ENCODE results near the gene TMEM141. TPM values are rescaled to one million over a fixed set of nuclear protein-coding genes. Genes with fewer than 3 reads are reported as not detected.

Gene TMEM141
- 10 to 100 TPM; 46.9 to 70.2 (median 51.1) TPM for total RNA-seq

DNA sequence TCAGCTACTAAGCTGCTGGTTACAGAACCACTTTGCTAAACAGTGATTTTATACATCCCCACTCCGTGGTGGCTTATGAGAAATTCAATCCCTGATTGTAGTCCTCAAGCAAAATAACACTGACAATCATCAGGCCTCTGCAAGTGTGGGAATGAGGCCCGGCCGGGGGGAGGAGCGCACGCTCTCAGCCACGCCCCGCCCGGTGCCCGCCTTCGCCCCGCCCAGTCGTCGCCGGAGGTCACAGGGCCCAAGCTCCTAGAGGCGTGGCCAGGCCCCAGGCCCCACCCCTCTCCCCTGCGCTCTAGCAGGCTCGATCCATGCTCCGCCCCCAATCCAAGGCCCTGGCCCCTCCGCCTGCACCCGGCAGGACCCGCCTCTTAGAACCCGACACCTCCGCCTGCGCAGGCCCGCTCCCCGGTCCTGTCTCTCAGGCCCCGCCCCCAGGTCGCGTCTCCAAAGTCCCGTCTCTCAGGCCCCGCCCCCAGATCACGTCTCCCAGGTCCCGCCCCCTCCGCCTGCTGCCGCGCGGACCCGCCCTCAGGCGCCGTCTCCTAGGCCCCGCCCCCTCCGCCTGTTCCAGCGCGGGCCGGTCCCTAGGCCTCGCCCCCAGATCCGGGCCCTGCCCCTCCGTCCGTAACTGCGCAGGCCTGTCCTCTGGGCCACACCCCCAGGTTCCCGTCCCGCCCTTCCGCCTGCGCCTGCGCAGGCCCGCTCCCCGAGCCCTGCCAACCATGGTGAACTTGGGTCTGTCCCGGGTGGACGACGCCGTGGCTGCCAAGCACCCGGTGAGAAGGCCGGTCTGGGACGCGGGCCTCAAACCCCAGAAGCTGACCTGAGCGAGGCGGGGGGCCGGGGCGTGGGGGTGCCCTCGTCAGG lies at the start of gene TMEM141:
TMEM141 (plus strand) TSS at position 705 of the 876 bp plus-strand sequence; CDS start at position 732, 27 bp downstream.
- TF ChIP-seq, protein P1, sequence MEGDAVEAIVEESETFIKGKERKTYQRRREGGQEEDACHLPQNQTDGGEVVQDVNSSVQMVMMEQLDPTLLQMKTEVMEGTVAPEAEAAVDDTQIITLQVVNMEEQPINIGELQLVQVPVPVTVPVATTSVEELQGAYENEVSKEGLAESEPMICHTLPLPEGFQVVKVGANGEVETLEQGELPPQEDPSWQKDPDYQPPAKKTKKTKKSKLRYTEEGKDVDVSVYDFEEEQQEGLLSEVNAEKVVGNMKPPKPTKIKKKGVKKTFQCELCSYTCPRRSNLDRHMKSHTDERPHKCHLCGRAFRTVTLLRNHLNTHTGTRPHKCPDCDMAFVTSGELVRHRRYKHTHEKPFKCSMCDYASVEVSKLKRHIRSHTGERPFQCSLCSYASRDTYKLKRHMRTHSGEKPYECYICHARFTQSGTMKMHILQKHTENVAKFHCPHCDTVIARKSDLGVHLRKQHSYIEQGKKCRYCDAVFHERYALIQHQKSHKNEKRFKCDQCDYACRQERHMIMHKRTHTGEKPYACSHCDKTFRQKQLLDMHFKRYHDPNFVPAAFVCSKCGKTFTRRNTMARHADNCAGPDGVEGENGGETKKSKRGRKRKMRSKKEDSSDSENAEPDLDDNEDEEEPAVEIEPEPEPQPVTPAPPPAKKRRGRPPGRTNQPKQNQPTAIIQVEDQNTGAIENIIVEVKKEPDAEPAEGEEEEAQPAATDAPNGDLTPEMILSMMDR (IDR thresholded peaks at IDR 0.05 in 4 of 5, conservative IDR thresholded peaks at IDR 0.05 in 1 of 5), result no peak
- peak; percentile 60 to 82 for TF ChIP-seq POLR2A (IDR thresholded peaks at IDR 0.05)
- peak; percentile 100 for DNase-seq
- Histone ChIP-seq H3K36me3 (no peaks in the 10 kb centered on the region), H3K4me3 (peak within 1 kb of the TSS; percentile 66 to 92 (median 81)), H3K4me1 (peaks cover 12 to 18% of the 10 kb centered on the region in 2 donors), H3K27me3 (no peaks in the 10 kb centered on the region), H3K27ac (peak within 1 kb of the TSS; percentile 94 to 99 (median 95)), H3K9me3 (no peaks in the 10 kb centered on the region)
- ATAC-seq, result peak; percentile 87 to 91
- intact Hi-C loops (cut with DNase I; ENCODE audit: low total_unique reads), result loop anchor here (1.0 to 5.0 kb wide), 3 partner anchors 56 to 153 kb away; partner anchors contain the start of genes EDF1, FBXW5 and PHPT1
- in situ Hi-C loops (cut with MboI; ENCODE audit: low sequenced_read_pairs in 4 of 4), result loop anchor here in 1 of 4 donors (25.0 kb wide), 1 partner anchor 146 kb away; the partner anchor contains the start of genes C8G and FBXW5

DNA sequence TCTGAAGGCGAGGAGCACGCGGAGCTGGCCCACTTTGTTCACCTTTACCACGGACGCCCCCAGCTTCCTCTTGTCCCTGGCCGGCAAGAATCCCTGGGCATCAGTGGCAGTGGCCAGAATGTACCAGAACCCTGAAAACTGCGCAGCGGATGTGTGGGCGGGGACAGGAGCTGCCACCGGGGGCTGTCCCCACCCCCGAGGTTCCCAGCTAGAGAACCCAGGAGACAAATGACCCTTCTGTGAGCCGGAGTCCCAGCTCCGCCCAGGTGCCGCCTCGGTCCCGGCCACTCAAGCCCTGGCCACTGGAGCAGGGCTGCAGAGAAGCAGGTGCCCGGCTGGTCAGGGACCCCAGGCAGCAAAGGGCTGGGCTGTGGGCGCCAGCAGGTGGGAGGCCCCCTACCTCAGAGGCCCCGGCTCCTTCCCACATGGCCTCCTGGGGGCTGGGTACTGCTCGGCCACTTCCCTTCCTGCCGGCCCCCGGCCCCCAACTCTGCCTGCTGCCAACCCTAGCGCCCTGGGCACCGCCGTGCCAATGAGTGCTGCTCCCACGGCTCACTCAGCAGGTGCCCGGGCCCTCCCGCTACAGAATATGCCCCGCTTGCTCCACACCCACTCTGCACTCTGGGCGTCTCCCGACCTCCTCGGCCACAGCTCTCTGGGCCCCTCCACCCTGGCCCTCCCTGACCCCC lies 49.1 kb upstream of the TMEM141 start:
- Histone ChIP-seq H3K4me3 (peak overlapping the region in 2 of 4 donors; percentile 11 to 25), H3K9me3 (no peaks in the 10 kb centered on the region), H3K27ac (no peak overlapping the region), H3K27me3 (peaks cover 28 to 42% (median 39%) of the 10 kb centered on the region in 3 donors), H3K4me1 (no peaks in the 10 kb centered on the region), H3K36me3 (no peaks in the 10 kb centered on the region)
- ATAC-seq (no peak), DNase-seq (no peak)
- intact Hi-C loops (cut with DNase I; ENCODE audit: low total_unique reads), result no loop called here
- in situ Hi-C loops (cut with MboI; ENCODE audit: low sequenced_read_pairs in 4 of 4), result no loop called here
- TF ChIP-seq, protein P1 (IDR thresholded peaks at IDR 0.05 in 4 of 5, conservative IDR thresholded peaks at IDR 0.05 in 1 of 5), result no peak
- peak in 1 of 2 donors; percentile 16 for TF ChIP-seq POLR2A (IDR thresholded peaks at IDR 0.05)

DNA sequence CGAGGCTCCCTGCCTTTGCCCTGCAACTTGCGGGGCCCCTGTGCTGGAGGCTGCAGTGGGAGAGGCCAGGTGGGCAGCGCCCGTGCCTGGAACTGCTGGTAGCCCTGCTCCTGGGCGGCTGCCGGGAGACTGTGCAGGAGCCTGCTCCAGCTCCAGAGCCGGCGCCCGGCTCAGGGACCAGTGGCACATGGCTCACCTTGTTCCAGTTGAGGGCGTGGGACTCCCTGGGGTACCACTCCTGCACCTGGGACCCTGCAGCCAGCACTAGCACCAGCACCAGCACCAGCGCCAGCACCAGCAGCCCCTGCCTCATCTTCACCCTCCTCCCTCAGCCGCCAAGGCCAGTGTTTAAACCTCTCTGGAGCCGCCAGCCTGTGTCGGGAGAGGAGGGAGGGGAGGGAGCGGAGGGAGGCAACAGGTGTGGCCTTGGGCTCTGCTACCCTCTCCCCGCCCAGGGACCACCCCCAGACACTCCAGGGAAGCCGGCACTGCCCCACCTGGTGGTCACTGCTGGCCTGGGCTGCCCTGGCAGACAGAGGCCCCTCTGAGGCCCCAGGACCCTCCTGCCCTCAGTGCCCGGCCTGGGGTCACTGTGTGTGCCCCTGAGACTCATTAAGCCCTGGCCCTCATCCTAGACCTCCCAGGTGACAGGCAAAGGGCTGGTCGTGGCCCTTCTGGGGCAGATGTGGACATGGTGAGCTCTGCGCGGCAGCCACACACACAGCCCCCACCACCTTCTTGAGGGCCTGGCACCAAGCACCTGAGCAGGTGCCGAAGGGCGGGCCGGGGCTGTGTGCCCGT lies 48.4 kb upstream of the TMEM141 start, which contains the start of gene LCN10:
LCN10 (minus strand) TSS at position 350 of the 801 bp plus-strand sequence; CDS start at position 313, 37 bp downstream.
- no peak for DNase-seq
- Histone ChIP-seq H3K36me3 (no peaks in the 10 kb centered on the region), H3K4me3 (peak within 1 kb of the TSS in 1 of 4 donors; percentile 25), H3K9me3 (no peaks in the 10 kb centered on the region), H3K27ac (no peak within 1 kb of the TSS), H3K27me3 (peaks cover 28 to 42% (median 39%) of the 10 kb centered on the region in 3 donors), H3K4me1 (no peaks in the 10 kb centered on the region)
- intact Hi-C loops (cut with DNase I; ENCODE audit: low total_unique reads), result no loop called here
- in situ Hi-C loops (cut with MboI; ENCODE audit: low sequenced_read_pairs in 4 of 4), result no loop called here
- ATAC-seq, result no peak
- TF ChIP-seq, protein P1 (IDR thresholded peaks at IDR 0.05 in 4 of 5, conservative IDR thresholded peaks at IDR 0.05 in 1 of 5), result no peak
- TF ChIP-seq POLR2A (IDR thresholded peaks at IDR 0.05), result no peak

DNA sequence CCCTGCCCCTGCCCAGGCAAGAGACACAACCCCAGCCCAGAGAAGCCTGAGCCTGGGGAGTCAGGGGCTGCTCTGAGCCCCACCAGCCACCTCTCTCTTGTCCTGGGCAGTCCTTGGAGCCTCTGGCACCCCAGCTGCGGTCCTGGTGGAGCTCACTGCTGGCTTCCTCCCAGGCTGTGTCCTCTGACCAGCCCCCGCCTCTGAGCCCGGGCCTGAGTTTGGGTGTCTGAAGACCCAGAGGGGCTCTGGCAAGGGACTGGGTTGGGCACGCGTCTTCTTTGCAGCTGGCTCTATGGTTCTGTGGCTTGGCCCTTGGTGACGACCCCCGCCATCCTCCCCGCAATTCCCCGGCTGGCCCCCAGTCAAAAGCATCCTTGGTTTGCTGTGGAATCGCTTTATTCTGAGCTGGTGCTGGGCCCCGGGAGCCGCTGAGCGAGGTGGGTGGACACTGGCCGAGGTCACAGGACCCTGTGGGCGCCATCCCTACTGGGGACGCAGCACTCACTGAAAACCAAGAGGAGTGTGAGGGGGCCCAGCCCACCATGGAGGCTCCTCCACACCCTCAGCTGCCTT lies 47.4 kb upstream of the TMEM141 start:
- H3K4me1 ChIP-seq, result no peaks in the 10 kb centered on the region
- no peaks in the 10 kb centered on the region for H3K9me3 ChIP-seq
- in situ Hi-C loops (cut with MboI; ENCODE audit: low sequenced_read_pairs in 4 of 4) (no loop called here), intact Hi-C loops (cut with DNase I; ENCODE audit: low total_unique reads) (no loop called here)
- DNase-seq (no peak), ATAC-seq (no peak)
- no peaks in the 10 kb centered on the region for H3K36me3 ChIP-seq
- H3K27ac ChIP-seq, result no peak overlapping the region
- peaks cover 28 to 42% (median 39%) of the 10 kb centered on the region in 3 donors for H3K27me3 ChIP-seq
- TF ChIP-seq, protein P1 (IDR thresholded peaks at IDR 0.05 in 4 of 5, conservative IDR thresholded peaks at IDR 0.05 in 1 of 5), result no peak
- TF ChIP-seq POLR2A (IDR thresholded peaks at IDR 0.05), result no peak
- no peak overlapping the region for H3K4me3 ChIP-seq
